GM08714 (cell line): Measurements from ENCODE around the gene TRIM75.
"Not testable (repeated sequence)": the region's sequence is repeated elsewhere in the genome, so short reads cannot be mapped to it uniquely, and the experiment has no call there.

ENCODE experiments used
- H3K4me3 ChIP-seq: fragments of 200-500 bp; sonication (Bioruptor generic); 2 replicates; pipeline ENCODE4 v1.5.1; 2014; ENCODE audit warnings: mild to moderate bottlenecking, low read length, inconsistent platforms
- ZNF274 ChIP-seq: IDR thresholded peaks from 2 replicates; pipeline ENCODE4 v1.6.1; 2012; ENCODE audit warnings: mild to moderate bottlenecking, low read depth, low read length

Gene TRIM75

GRCh38 chr4:165053645-165054044, at the start of gene TRIM75:
Gene TRIM75, plus strand, starts transcription at chr4:165053866. Its CDS starts 5,282 bp downstream, at chr4:165059148.
- TF ChIP-seq ZNF274: no peak

DNA sequence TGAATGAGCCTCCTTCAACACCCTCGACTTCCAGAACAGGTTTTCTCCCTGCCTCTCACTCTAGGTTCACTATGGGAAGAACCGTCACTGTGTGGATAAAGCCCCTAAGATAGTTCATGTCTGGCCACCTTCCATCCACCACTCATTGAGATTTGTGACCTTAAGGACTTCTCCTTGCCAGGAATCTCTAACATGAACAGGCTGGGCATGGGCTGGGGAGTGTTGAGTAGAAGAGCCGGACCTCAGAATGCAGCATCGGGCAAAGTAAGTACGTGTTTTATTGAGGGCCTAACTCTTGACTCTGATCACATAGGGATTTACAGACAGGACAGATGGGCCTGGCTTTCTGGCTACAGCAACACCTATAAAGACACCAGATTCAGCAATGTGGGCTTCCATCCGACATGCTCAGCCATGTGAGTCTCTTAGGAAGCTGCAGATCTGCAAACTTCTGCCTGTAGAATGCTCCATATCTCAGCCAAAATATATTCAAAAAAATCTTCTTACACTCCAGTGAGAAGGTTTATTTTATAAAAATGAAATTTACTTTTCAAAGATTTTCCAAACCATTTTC, 48.2 kb upstream of the TRIM75 start:
- TF ChIP-seq ZNF274: no peak

More at GRCh38 chr4:165053645-165054044, at the start of gene TRIM75:
- H3K4me3 ChIP-seq: no peak within 1 kb of the TSS

GRCh38 chr4:165006456-165006855, 47.2 kb upstream of the TRIM75 start:
- H3K4me3 ChIP-seq: no peak overlapping the region
- TF ChIP-seq ZNF274: no peak

More for the DNA sequence above, 48.2 kb upstream of the TRIM75 start:
- no peak overlapping the region for H3K4me3 ChIP-seq

- H3K4me3 ChIP-seq: no peak overlapping the region
- no peak for TF ChIP-seq ZNF274
Observed at GRCh38 chr4:165006886-165007285, 46.8 kb upstream of the TRIM75 start.

- TF ChIP-seq ZNF274: no peak
Observed at GRCh38 chr4:165009493-165010227, 44.0 kb upstream of the TRIM75 start.

GRCh38 chr4:165010487-165010886, 43.2 kb upstream of the TRIM75 start:
- TF ChIP-seq ZNF274: no peak
- no peak overlapping the region for H3K4me3 ChIP-seq

More at GRCh38 chr4:165009493-165010227, 44.0 kb upstream of the TRIM75 start:
- no peak overlapping the region for H3K4me3 ChIP-seq

- TF ChIP-seq ZNF274: no peak
- H3K4me3 ChIP-seq: no peak overlapping the region
Observed at GRCh38 chr4:165010991-165011390, 42.7 kb upstream of the TRIM75 start.

GRCh38 chr4:165011403-165011802, 42.3 kb upstream of the TRIM75 start:
- no peak for TF ChIP-seq ZNF274
- no peak overlapping the region for H3K4me3 ChIP-seq

DNA sequence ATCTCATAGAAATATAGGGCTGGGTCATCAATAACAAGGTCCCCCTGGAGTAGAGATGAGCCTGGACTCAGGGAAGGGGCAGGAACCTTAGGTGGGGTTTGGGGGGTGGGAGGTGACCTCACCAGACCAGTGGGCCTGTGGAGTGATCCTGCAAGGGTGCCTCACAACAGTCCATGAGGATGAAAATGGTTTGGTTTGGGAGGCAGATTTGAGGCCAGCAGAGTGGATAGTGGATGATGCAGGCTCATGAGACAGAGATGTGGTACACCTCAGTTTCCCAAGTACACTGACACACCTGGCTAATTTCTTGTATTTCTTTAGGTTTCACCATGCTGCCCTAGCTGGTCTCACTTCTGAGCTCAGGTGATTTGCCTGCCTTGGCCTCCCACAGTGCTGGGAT, 40.0 kb upstream of the TRIM75 start:
- TF ChIP-seq ZNF274: no peak
- no peak overlapping the region for H3K4me3 ChIP-seq

DNA sequence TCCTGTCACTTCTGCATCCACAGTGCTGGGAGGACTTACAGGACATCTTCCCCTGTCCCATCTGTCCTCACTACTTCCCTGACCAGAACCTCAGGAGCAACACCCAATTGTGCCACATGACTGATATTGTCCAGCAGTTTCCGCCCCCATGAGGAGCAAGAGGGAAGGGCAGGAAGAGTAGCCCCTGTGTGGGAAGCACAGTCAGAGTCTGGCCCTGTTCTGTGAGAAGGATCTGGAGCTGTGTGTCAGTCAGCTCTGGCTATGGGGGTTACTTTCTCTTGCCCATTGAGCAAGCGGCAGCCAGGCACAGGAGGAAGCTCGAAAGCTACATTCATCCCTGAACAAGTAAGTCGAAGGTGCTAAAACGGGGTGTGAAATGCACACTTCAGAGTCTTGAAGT, 36.7 kb upstream of the TRIM75 start:
- TF ChIP-seq ZNF274: no peak
- H3K4me3 ChIP-seq: no peak overlapping the region

- H3K4me3 ChIP-seq: not testable (repeated sequence)
Observed at GRCh38 chr4:165019995-165020394, 33.7 kb upstream of the TRIM75 start.

DNA sequence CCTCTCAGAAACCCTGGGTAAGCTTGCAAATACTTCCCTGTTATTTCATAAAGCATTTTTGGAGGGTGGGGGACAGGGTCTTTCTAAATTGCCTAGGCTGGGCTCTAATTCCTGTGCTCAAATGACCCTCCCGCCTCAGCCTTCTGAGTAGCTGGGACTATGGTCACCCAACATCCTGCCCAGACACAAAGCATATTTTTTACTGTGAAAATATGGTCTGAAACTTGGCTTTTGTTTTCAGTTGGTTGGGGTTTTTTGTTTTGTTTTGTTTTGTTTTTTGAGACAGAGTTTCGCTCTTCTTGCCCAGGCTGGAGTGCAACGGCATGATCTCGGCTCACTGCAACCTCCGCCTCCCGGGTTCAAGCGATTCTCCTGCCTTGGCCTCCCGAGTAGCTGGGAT, 27.9 kb upstream of the TRIM75 start:
- H3K4me3 ChIP-seq: not testable (repeated sequence)

DNA sequence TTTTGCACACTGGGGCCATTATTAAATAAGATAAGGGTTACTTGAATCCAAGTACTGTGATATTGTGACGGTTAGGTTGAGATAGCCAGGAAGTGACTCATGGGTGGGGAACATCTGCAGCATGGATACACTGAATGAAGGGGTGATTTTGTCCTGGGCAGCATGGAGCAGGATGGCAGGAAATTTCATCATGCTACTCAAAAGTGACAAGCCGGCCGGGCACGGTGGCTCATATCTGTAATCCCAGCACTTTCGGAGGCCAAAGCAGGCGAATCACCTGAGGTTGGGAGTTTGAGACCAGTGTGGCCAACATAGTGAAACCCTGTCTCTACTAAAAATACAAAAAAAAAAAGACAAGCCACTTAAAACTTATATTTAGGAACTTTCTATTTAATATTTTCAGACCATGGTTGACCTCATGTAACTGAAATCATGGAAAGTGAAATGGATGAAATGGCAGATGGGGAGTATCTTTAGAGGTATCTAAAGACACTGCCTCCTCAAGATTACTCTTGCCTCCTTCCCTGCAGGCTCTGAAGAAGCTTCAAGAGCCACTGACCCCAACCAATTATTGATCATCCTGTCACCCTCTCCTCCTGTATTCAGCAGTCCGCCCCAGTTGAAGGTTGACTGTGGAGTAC, 25.8 kb upstream of the TRIM75 start:
- no peak overlapping the region for H3K4me3 ChIP-seq
- TF ChIP-seq ZNF274: no peak

DNA sequence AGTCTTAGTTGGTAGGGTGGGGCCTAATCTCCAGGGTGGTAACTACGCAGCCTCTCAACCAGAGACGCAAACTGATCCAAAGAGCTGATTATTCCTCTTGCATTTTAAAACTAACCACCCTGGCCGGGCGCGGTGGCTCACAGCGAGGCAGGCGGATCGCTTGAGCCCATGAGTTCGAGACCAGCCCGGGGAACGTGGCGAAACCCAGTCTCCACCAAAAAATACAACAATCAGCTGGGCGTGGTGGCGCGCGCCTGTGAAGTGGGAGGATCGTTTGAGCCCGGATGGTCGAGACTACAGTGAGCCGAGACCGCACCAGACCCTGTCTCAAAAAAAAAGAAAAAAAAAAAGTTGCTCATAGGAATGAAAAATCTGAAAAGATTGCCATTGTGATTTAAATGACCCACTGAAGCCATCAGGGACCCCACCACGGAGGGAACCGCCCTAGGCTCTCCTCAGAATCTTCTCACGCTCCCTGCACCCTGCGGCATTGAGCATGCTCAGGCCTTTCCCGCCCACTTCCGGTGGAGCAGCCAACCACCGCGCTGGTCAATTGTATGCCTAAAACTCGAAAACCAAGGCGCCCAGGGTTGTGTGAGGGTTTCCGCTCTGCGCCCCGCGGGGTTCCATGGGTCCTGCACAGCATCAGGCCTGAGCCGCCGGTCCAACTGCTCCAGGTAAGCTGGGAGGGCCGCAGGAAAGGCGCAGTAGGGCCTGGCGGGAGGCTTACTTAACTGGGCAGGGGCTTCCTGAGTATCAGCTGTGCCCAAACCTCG, 22.0 kb upstream of the TRIM75 start, which contains the start of gene TRIM60:
TRIM60 (plus strand) TSS at position 564 of the 776 bp plus-strand sequence. CDS start 8,074 bp downstream, outside the sequence.
- no peak within 1 kb of the TSS for H3K4me3 ChIP-seq
- TF ChIP-seq ZNF274: no peak

DNA sequence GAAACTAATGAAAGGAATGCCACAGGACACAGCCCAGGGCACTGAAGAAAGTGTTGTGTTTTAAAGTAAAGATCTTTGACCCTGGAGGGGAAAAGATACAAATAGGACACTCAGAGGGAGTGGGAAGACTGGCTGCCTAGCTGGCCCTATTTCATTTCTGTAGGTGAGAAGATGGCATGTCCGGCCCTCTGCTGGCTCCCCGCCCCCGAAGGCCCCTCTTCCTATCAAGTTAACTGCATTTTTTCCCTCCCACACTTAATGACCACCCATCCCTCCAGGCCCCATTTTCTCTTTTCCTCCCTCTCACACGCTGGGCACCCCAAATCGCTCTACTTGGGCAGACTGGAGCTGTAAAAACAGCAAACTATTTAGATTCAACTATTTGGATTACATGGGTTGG, 5.5 kb upstream of the TRIM75 start:
- no peak for TF ChIP-seq ZNF274
- H3K4me3 ChIP-seq: no peak overlapping the region
